GM18511 (cell line): ENCODE measurements around the gene GGACT.
"Not testable (repeated sequence)": the region's sequence is repeated elsewhere in the genome, so short reads cannot be mapped to it uniquely, and the experiment has no call there.

ENCODE experiments used
- ATAC-seq: cut with Tn5 transposase; IDR thresholded peaks from one replicate; pipeline ENCODE4 v1.9.1; 2021; ENCODE audit warnings: mild to moderate bottlenecking, moderate library complexity; ENCODE audit not compliant: unreplicated experiment

The GGACT gene

GRCh38 chr13:100588331-100589177, at the start of gene GGACT:
TSS of gene GGACT (minus strand) at chr13:100588789. CDS start at chr13:100532591, 56,198 bp downstream.
- peak; percentile 93 for ATAC-seq

DNA sequence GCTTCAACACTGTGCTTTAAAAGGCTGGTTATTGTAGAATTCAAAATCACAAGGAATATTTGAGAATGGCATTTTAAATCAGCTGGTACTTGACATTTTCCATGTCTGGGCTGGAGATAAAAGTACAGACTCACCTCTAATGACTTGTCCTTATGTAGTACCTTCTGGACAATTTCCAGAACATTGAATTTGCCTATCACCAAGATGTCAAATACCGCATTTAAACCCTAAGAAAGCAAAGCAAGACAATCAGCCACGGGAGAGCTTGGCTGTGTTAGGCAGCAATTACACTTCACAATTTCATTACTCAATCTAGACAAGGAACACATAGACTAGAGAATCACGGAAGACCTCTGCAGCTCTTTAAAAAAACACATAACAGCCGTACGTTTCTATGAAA, 49.2 kb upstream of the GGACT start:
- no peak for ATAC-seq

- ATAC-seq = no peak
Observed at GRCh38 chr13:100637380-100637779, 48.8 kb upstream of the GGACT start.

- ATAC-seq = no peak
Observed at GRCh38 chr13:100636441-100636840, 47.9 kb upstream of the GGACT start.

- no peak for ATAC-seq
Observed at GRCh38 chr13:100636004-100636403, 47.4 kb upstream of the GGACT start.

GRCh38 chr13:100634696-100635095, 46.1 kb upstream of the GGACT start:
- ATAC-seq = no peak

DNA sequence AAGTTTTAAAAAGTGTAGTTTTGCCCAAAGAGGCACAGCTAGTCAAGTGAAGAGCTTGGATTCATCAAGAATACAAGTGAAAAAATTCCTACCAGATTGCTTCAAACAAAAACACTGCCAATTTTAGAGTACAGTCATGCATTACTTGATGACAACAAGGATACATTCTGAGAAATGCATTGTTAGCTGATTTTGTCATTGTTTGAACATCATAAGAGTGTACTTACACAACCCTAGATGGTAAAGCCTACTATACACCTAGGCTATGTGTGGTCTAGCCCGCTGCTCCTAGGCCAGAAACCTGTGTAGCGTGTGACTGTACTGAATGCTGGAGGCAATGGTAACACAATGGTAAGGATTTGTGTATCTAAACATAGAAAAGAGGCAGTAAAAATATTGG, 44.9 kb upstream of the GGACT start:
- ATAC-seq = no peak

DNA sequence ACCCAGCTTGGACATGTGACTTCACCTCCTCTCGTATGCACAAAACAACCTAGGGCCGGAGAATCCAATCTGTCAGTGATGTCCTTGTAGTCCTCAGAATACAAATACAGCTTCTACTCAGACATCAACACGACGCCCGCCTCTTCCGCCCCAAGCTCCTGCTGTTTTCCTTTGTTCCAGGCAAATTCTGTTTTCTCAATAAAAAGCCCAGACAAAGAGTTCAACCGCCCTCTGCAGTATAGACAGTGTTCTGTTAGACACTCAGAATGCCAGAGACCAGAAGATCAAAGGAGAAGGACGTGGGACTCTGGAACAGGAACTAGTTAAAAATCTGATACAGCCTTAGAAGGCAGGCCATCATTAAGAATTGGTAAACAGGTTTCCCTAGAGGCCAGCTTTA, 42.0 kb upstream of the GGACT start:
- ATAC-seq = no peak

DNA sequence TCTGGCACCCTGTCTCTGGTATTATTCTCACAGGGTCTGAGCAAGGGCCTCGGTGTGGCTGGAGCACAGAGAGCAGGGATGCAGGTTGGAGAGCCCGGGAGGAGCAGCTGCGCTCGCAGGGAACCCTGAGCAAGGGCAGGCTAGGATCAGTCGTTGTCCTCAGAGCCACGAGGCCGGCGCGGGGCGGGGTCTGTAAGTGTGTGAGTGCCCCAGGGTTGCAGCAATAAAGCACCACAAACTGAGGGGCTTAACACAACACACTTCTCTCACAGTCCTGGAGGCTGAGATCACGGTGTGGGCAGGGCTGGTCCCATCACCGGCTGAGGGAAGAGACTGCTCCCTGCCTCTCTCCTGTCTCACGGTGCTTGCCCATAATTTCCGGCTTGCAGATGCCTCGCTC, 38.5 kb upstream of the GGACT start:
- ATAC-seq = no peak

GRCh38 chr13:100625447-100625846, 36.9 kb upstream of the GGACT start:
- ATAC-seq = no peak

- no peak for ATAC-seq
Observed at GRCh38 chr13:100620792-100621191, 32.2 kb upstream of the GGACT start.

DNA sequence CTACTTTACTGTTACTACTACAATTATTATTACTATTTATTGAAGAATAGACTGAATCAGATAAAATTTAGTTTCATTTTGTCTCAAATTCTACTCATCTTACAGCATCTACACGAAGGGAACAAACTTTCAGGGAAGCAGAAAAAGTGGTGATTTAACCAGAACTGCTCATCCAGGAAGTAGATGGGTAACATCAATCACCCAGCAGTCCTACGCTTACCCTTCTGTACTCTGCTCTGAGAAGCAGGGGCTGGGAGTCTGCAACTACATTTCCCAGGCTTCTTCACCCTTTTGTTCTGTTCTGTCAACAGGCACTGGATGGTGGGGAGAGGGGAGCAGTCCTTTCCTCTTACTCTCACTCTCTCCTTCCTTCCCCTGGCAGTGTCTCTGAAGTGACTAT, 31.4 kb upstream of the GGACT start:
- ATAC-seq = no peak

DNA sequence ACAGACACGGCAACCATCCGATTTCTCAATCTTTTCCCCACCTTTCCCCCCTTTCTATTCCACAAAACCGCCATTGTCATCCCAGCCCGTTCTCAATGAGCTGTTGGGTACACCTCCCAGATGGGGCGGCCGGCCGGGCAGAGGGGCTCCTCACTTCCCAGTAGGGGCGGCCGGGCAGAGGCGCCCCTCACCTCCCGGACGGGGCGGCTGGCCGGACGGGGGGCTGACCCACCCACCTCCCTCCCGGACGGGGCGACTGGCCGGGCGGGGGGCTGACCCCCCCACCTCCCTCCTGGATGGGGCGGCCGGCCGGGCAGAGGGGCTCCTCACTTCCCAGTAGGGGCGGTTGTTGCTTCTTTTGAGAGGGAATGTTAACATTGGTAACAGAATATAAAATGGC, 30.3 kb upstream of the GGACT start:
- not testable (repeated sequence) for ATAC-seq

DNA sequence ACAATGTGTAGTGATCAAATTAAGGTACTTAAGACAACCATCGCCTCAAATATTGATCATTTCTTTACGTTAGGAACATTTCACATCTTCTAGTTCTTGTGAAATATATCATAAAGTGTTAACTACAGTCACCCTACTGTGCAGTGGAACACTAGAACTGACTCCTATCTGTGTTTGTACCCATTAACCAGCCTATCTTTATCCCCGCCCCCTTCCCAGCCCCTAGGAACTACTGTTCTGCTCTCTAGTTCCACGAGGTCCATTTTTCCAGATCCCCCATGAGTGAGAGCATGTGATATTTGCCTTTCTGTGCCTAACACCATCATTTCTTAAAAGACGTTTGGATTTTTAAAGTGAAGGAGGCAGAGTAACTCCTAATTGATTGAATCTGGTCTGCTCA, 24.4 kb upstream of the GGACT start:
- no peak for ATAC-seq

DNA sequence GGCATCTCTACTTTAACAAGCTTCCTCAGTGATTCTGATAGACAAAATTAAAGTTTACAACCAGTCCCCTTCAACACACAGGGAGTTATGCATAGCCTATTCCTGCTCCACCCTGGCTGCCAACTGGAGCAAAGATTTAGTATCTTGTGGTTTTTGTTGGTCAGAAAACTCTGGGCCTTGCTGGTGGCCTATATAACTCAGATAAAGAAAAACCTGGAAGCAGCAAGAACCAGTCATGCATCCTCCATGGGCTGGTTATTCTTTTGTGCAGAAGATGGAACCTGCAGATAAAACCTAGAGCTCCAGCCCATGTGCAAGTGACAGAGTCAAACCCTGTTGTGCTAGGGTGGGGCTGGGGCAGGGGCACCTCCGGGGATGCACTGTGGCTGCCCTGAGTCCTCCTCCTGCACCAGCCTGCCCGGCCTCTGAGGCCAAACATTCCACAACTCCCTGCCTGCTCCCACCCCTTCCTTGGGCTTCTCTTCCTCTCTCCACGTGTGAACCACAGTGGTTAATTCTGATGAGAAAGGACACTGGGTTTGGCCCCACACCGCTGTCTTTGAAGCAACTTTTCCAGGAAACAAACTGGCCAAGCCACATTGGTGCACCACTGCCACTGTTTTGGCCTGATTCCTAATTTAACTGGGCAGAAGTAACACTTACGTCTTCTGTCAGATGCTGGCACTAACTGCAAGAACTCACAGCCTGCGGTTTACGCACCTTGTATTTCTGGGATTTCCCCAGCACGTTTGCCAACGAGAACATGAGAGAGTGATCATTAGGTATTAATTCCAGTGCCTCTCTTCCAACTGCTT, 23.3 kb upstream of the GGACT start:
- ATAC-seq = peak; percentile 41

DNA sequence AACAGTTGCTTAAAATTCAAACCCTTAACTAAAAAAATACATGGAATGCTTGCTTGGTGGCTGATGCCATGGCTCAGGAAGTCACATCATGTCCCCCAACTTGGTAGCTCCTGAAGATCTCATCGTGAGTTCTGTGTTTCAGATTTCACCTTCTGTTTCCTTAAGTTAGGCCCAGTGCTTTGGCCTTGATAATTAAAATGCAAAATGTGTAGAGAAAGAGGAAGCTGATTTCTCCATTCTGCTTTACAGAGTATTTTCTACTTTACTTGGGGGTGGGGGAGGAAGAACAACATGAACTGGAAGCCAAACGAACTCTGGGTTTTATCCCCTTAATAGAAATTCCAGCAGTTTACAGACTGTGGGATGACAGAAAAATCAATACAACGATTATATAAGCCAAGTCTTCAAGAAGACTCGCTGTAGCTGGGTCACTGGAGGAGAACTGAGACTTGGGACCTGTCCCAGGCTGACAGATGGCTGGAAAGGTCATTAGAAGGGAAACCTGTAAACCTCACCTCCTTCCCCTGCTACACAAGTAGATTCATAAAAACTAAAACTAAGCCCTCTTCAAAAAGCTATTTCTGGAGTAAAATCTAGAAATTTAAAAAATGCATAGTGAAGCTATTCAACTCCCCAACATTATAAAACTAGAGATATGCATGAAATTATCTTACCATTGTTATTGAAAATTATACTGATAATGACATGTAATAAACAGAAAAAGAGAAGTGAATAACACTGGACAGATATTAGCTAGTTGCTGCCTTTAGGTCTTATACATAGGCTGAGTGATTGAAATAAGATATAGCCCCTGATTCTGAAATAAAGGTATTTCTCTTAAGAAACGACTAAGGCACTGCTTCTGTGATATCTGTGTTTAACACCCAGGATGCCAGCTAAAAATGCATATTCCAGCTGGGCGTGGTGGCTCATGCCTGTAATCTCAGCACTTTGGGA, 22.1 kb upstream of the GGACT start:
- ATAC-seq = peak; percentile 22

DNA sequence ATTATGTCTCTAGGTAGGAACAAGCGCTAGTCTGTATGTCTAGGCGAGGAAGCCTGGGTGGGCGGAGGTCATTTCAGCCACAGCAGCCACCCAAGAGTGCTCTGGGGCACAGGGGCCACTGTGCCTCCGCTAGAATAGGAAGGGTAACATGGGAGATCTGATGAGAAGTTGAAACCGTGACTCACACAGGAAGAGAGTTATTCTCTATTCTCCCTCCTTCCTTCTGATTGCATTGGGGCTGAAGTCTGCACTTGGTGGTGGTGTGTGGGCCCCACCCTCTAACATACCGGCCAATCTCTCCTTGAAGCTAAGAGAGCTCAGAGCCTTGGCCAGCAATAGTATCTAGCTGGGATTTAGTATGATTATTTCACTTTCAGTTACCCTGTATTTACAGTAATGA, 20.3 kb upstream of the GGACT start:
- ATAC-seq = peak; percentile 93

- no peak for ATAC-seq
Observed at GRCh38 chr13:100608489-100608888, 19.9 kb upstream of the GGACT start.

GRCh38 chr13:100604918-100605710, 16.5 kb upstream of the GGACT start:
- ATAC-seq = no peak

DNA sequence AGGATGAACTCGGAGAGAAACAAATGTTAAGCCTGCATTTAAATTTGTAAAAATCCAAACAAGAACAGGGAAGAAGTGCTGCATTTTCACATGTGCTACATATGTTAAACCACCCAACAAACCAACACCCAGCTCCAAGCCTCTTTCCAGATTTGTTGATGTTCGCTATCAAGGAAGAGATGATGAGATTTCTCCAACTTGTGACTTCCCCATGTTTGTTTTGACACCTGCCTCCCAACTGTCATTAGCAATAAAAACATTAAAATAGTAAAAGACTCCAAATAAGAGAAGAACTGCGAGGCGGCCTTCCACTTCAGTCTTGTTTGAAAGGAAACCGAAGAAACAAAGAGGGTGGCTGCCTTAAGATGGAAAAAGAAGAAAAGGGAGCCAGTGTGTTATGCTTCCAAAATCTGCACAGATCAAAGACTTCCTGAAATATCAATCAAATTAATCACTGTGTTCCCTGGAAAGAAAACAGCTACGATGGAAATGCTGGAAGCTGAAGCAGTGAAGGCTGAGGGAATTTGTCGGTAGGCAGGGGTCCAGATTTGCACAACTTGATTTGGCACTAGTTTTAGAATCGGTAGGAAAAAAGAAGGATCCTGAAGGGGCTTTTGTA, 14.0 kb upstream of the GGACT start:
- ATAC-seq = no peak
